ENCODE measurements around the gene NRN1L.
"Not testable (repeated sequence)": the region's sequence is repeated elsewhere in the genome, so short reads cannot be mapped to it uniquely, and the experiment has no call there.

NRN1L gene

GRCh38 chr16:67860589-67861398 is 23.9 kb upstream of the NRN1L start:
- DNase-seq (ENCODE audit: low read depth, low spot score) = no peak
- no peak overlapping the region for H3K4me3 ChIP-seq (ENCODE audit: low read depth, low read length)
- no peak for TF ChIP-seq CTCF (IDR thresholded peaks at IDR 0.05; ENCODE audit: low read depth, low read length)
- in situ Hi-C loops (cut with HindIII; ENCODE audit: low sequenced_read_pairs) = no loop called here

- DNase-seq (ENCODE audit: low read depth, low spot score) = no peak
- TF ChIP-seq CTCF (IDR thresholded peaks at IDR 0.05; ENCODE audit: low read depth, low read length) = no peak
- in situ Hi-C loops (cut with HindIII; ENCODE audit: low sequenced_read_pairs) = no loop called here
- no peak overlapping the region for H3K4me3 ChIP-seq (ENCODE audit: low read depth, low read length)
Measured at GRCh38 chr16:67861877-67862276, 22.8 kb upstream of the NRN1L start.

GRCh38 chr16:67862623-67863583 is 21.8 kb upstream of the NRN1L start:
- peak; percentile 69 for DNase-seq (ENCODE audit: low read depth, low spot score)
- no peak for TF ChIP-seq CTCF (IDR thresholded peaks at IDR 0.05; ENCODE audit: low read depth, low read length)
- in situ Hi-C loops (cut with HindIII; ENCODE audit: low sequenced_read_pairs) = no loop called here
- H3K4me3 ChIP-seq (ENCODE audit: low read depth, low read length) = no peak overlapping the region

GRCh38 chr16:67864044-67864443 is 20.6 kb upstream of the NRN1L start:
- DNase-seq (ENCODE audit: low read depth, low spot score); H3K4me3 ChIP-seq (ENCODE audit: low read depth, low read length); in situ Hi-C loops (cut with HindIII; ENCODE audit: low sequenced_read_pairs): not testable (repeated sequence)

- TF ChIP-seq CTCF (IDR thresholded peaks at IDR 0.05; ENCODE audit: low read depth, low read length) = no peak
- in situ Hi-C loops (cut with HindIII; ENCODE audit: low sequenced_read_pairs) = no loop called here
- H3K4me3 ChIP-seq (ENCODE audit: low read depth, low read length) = no peak overlapping the region
- no peak for DNase-seq (ENCODE audit: low read depth, low spot score)
Measured at GRCh38 chr16:67864594-67864993, 20.1 kb upstream of the NRN1L start.

GRCh38 chr16:67865318-67865717 is 19.4 kb upstream of the NRN1L start:
- in situ Hi-C loops (cut with HindIII; ENCODE audit: low sequenced_read_pairs) = no loop called here
- no peak overlapping the region for H3K4me3 ChIP-seq (ENCODE audit: low read depth, low read length)
- DNase-seq (ENCODE audit: low read depth, low spot score) = no peak
- peak; percentile 42 for TF ChIP-seq CTCF (IDR thresholded peaks at IDR 0.05; ENCODE audit: low read depth, low read length)

- DNase-seq (ENCODE audit: low read depth, low spot score) = no peak
- in situ Hi-C loops (cut with HindIII; ENCODE audit: low sequenced_read_pairs) = no loop called here
- TF ChIP-seq CTCF (IDR thresholded peaks at IDR 0.05; ENCODE audit: low read depth, low read length) = no peak
- no peak overlapping the region for H3K4me3 ChIP-seq (ENCODE audit: low read depth, low read length)
Measured at GRCh38 chr16:67868290-67868689, 16.4 kb upstream of the NRN1L start.

Data from astrocyte of the spinal cord (primary cell).